ENCODE data around the gene REN.

REN gene

DNA sequence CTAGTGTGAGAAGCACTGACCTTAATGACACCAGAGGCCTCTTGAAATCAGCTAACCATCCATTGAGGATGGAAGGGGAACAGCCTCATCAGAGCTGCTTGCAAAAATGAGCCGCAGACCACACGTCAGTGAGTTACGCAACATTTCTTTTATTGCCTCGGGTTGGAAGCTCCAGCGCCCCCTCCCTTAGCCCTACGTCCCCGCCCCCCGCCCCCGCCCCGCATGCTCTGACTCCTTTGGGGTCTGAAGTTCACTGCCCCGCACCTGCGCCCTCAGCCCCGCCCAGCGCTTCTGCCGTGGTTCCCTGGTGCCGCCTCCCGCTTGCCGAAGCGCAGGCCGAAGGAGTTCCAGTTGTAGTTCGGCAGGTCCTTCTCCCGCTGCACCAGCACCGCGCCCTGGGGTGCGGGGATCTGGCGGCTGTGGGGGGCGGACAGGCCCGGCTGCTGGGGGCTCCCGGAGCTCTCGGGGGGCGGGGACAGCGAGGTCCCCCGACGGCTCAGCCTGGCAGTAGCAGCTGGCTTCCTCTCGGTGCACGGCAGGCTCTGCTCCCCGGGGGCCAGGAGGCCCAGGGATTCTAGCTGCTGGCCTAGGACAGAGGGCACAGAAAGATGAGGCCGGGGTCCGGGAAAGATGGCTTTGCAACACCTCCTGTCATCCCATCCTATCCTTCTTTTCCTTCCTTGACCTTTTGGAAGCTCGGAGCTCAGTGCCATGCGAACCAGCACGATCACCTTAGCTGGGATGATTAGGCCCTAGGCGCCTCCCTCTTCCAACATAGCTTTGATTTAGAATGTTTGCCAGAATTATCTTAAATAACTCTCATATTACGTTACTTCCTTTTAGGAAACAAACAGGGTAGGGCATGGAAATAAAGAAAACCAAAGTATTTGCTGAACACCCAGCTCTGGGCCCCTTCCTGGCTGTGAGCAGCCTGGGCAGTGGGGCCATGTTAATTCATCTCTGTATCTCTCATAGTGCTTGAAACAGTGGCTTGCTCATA lies 24.4 kb upstream of the REN start:
- peak; percentile 45 for DNase-seq (ENCODE audit: low spot score)

DNA sequence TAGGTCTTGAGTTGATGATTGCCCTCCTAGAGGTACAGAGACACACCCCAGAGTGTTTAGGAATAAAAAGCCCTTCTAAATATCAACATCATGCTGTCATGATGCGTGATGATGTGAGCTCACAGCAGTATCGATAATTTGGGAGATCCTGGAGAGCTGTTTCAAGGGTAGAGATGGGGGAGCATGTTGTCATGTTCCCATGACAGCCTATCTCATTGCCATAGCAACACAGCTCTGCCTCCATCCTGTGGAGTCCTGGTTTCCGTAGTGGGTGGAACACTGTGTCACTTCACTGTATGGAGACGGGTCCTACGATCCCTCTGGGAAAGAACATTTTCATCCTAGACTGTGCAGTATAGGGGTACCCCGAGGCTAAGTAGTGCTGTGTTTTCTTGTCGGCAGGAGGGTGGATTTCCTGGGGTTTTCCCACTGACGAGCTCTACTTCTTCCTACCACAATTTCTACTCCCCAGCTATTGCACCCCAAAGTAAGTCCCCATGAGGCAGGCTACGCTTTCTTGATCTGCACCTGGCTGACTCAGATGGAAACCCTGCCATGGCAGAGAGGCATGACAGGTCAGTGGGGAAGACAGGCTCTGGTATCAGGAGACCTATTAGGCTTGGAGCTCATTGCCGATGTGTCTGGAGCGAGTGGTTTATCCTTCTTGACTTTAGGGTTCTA lies 23.0 kb upstream of the REN start:
- no peak for DNase-seq (ENCODE audit: low spot score)

DNA sequence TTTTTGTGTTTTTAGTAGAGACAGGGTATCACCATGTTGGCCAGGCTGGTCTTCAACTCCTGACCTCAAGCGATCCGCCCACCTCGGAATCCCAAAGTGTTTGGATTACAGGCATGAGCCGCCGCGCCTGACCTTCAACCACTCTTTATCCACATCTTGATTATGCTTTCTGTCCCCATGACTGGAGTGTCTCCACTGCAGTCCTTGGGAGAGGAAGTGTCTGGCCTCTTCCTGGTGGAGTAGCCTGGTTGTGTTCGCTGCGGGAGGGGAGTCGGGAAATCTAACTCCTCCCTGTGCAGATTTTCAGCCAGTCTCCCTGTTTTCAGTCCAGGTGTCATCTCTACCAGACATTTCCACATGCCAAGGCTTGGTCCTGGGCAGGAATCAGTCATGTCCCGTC lies 20.5 kb upstream of the REN start:
- no peak for DNase-seq (ENCODE audit: low spot score)

GRCh38 chr1:204181116-204181515 lies 15.0 kb upstream of the REN start:
- no peak for DNase-seq (ENCODE audit: low spot score)

GRCh38 chr1:204180133-204180532 lies 14.0 kb upstream of the REN start:
- DNase-seq (ENCODE audit: low spot score): no peak

- no peak for DNase-seq (ENCODE audit: low spot score)
Observed at GRCh38 chr1:204178487-204179281, 12.5 kb upstream of the REN start.

DNA sequence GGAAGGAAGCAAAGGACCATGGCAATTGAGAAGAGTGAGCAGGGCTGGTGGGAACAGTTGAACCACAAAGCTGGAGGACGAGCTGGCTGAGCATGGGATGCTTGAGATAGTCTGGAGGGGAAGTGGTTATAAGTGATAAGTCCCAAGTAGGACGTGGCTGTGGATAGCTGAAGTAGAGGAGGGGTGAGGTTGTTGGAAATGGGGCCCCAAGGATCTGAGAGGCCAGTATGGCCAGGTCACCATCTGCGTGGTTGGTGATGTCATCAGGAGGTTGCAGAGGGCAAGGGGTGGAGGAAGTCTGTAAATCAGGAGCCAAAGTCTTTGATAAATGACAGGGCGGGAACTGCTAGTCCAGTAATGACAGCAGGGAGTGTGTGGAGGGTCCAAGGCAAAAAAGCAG lies 11.0 kb upstream of the REN start:
- DNase-seq (ENCODE audit: low spot score): no peak

DNA sequence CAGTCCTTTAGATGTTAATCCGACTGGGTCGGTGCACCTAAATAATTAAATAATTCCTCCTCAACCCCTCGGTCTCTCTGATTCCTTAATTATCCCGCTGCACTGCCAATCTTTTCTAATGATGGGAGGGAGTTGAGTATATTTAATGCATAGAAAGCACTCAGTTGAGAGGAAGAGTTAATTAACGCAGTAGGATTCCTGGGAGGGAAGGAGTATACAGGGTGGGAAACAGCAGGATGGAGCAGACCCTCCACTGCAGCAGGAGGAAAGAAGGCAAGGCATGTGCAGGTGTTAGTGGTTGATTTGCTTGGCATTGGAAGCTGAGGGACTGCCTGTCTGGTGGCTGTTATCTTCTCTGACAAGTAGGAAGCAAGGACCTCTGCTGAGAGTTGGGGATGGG lies 9.9 kb upstream of the REN start:
- DNase-seq (ENCODE audit: low spot score): no peak

DNA sequence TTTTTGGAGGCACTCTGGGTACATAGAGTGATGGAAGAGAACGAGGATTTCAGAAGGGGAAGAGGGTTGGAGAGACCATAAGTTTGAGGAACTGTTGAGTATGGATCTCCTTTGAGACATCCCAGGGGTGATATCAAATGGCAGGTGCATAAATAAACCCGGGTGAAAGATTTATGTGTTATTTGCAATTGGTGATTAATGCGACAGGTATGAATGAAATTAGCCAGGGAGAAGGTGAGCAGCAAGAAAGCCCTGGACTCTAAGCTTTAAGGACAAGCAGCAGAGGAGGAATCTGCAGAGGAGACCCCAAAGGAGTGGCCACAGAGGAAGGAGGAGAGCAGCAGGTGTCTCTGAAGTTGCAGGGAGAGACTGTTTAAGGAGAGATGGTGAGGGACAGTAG lies 8.8 kb upstream of the REN start:
- no peak for DNase-seq (ENCODE audit: low spot score)

- no peak for DNase-seq (ENCODE audit: low spot score)
Observed at GRCh38 chr1:204172404-204173029, 6.4 kb upstream of the REN start.

- no peak for DNase-seq (ENCODE audit: low spot score)
Observed at GRCh38 chr1:204171751-204172178, 5.6 kb upstream of the REN start.

- DNase-seq (ENCODE audit: low spot score): no peak
Observed at GRCh38 chr1:204170494-204171155, 4.5 kb upstream of the REN start.

DNA sequence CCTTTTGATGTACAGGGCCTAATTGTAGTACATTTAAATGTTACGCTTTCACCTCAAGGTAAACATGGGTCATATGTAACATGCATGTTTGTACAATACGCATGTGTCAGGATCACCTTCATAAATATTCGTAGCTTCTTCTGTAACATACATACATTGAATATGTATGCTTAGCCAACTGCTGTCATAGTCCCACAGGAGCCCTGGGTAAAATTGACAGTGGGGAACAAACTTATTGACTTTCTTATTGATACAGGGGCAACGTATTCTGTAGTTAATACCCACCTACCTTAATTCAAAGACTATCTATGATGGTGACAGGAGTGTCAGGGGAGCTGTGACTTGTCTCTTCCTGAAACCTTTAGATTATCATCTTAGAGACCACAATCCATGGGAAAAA lies 3.7 kb upstream of the REN start:
- DNase-seq (ENCODE audit: low spot score): no peak

GRCh38 chr1:204167730-204168129 lies 1.6 kb upstream of the REN start:
- DNase-seq (ENCODE audit: low spot score): no peak

DNA sequence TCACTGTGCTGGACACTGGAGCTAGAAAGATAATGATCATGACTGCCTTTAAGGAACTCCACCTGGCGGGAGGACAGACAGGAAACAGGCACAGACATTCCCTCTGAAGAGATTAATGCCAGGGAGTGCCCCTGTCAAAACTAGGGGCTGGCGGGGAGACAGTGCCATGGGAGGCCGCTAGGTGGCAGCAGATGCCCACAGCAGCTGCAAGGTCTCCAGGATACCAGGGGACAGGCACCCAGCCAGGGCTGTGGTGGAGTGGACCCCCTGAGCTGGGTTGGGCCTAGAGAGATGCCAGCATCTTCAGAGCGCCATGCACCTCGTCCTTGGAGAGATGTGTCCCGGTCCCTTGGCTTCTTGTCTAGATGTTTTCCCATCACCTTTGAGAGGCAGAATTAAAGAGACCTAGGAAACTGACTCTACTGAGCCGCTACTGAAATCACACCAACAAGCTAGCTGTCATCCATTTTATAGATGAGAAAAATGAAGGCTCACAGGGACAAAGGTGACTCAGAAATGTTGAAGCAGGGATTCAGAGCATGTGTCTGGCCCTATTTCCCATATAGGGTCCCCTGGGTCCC lies 3.6 kb downstream of the REN start:
- peak; percentile 87 for DNase-seq (ENCODE audit: low spot score)

DNA sequence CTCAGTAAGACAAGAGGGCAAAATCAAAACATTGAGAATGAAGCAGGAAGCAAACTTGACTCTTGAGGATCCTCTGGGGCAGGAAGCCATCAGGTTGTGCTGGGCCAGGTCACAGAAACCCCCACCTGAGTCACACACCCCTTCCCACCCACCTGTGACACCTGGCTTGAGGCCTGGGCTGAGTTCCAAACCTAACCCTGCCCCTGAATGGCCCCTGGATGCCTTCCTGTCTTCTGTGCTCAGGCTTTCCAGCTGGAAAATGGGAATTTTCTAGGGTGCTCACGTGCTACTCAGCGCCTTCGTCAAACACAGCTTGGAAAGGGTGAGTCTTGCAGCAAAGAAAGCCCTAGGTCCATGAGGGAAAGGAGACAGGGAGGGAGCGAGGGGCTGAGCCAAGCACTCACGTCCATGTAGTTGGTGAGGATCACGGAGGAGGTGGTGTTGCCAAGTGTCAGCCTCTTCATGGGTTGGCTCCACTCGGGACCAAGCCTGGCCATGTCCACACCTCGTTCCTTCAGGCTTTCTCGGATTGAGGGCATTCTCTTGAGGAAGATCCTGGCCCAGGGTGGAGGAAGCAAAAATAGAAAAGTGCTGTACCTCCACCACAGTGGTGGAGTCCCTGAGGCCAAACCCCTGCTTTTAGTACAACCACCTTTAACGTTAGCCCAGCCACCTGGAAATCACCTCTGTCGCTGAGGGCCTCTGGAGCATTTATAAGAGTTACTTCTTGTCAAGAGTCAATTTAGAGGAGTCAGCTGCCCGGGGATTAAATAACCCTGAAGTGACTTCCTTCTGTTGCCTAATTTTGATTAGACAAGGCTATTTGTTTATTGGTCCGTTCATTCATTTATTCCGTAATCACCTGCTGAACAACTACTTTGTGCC lies 4.3 kb downstream of the REN start:
- DNase-seq (ENCODE audit: low spot score): no peak

- no peak for DNase-seq (ENCODE audit: low spot score)
Observed at GRCh38 chr1:204157962-204158361, 8.2 kb downstream of the REN start.

DNA sequence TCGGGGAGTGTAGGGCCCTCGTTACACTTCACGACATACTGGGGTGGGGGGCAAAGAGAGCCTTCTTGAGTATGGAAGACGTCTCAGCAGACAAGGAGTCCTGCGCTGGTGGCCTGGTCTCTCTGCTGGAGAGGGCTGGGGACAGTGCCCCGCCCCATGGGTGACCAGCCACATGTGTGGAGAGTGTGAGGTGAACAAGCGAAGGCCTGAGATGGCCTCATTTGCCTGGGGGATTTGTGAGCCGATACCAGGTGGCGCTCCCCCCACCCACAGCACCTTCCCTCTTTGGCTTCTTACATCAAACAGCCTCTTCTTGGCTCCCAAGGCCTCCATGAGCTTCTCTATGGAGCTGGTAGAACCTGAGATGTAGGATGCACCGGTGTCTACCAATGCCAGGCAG lies 10.3 kb downstream of the REN start:
- DNase-seq (ENCODE audit: low spot score): no peak

DNA sequence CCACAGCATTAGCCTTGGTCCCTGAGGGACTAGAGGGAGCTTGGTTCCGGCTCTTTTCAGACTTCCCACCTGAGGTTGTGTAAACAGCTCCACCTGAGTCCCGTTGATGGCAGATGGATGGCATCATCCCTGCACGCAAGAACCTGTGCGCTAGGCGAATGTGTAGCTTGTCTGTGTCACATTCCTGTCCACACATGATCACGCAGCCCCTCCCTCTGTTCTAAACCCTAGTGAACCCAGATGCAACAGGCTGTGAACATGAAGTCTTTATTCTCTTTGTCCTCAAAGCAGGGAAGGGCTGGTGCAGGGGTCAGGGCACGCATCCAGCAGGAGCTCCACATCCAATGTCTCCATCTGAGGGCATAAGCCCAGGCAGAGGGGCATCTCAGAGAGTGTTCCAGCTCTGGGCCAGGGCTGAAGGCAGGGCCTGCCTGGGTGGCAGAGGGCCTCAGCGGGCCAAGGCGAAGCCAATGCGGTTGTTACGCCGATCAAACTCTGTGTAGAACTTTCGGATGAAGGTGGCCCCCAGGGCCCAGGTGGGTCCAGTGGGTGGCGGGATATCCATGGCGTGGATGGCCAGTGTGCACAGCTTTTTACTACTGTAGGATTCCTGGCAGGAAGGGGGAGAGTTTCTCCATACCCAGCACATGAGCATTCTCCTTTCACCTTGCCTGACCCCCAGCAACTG lies 11.4 kb downstream of the REN start:
- no peak for DNase-seq (ENCODE audit: low spot score)

All from AG08396 (cell line).